GM13976 (cell line): ENCODE results near the gene FOXC2.

Source experiments
- DNase-seq: peaks from one replicate; pipeline ENCODE4 v3.0.0; 2012; ENCODE audit warnings: low spot score
- CTCF ChIP-seq: IDR thresholded peaks from 2 replicates; pipeline ENCODE4 v1.5.1; 2012; ENCODE audit warnings: borderline replicate concordance, mild to moderate bottlenecking; ENCODE audit not compliant: insufficient read depth; ENCODE audit errors: extremely low read depth, missing control alignments, control extremely low read depth
- in situ Hi-C: fragments of 300-500 bp; cut with MboI; formaldehyde crosslinking; loops from one replicate; pipeline ENCODE4 v1.12.0; 2022; ENCODE audit warnings: low sequenced_read_pairs, mixed read lengths, inconsistent platforms; ENCODE audit not compliant: unreplicated experiment

Gene FOXC2

GRCh38 chr16:86566601-86566965 lies at the start of gene FOXC2:
TSS of gene FOXC2 (plus strand) at chr16:86566829. CDS start at chr16:86567336, 507 bp downstream.
- TF ChIP-seq CTCF, result no peak
- in situ Hi-C loops, result loop anchor here (10.0 to 25.0 kb wide), 2 partner anchors 488 to 721 kb away; no protein-coding TSS in a partner anchor
- DNase-seq, result no peak

GRCh38 chr16:86517033-86517432 lies 49.6 kb upstream of the FOXC2 start:
- no peak for TF ChIP-seq CTCF
- in situ Hi-C loops, result loop anchor here (25.0 kb wide), 3 partner anchors 180 to 705 kb away; no protein-coding TSS in a partner anchor
- DNase-seq, result no peak

GRCh38 chr16:86517652-86518258 lies 48.9 kb upstream of the FOXC2 start:
- in situ Hi-C loops, result loop anchor here (25.0 kb wide), 3 partner anchors 180 to 705 kb away; no protein-coding TSS in a partner anchor
- peak; percentile 79 for DNase-seq
- peak; percentile 67 for TF ChIP-seq CTCF

- DNase-seq, result no peak
- in situ Hi-C loops, result loop anchor here (25.0 kb wide), 3 partner anchors 182 to 707 kb away; no protein-coding TSS in a partner anchor
- TF ChIP-seq CTCF, result no peak
These were observed 47.5 kb upstream of the FOXC2 start for GRCh38 chr16:86519007-86519648.

- DNase-seq, result peak; percentile 83
- in situ Hi-C loops, result loop anchor here (25.0 kb wide), 3 partner anchors 182 to 707 kb away; no protein-coding TSS in a partner anchor
- peak; percentile 77 for TF ChIP-seq CTCF
These were observed 46.8 kb upstream of the FOXC2 start for GRCh38 chr16:86519649-86520316.
